ENCODE data around the gene TEX30.
"Not testable (repeated sequence)": the region's sequence is repeated elsewhere in the genome, so short reads cannot be mapped to it uniquely, and the experiment has no call there.

Gene TEX30

GRCh38 chr13:102781591-102781990, 8.0 kb upstream of the TEX30 start:
- TF ChIP-seq, protein P1, sequence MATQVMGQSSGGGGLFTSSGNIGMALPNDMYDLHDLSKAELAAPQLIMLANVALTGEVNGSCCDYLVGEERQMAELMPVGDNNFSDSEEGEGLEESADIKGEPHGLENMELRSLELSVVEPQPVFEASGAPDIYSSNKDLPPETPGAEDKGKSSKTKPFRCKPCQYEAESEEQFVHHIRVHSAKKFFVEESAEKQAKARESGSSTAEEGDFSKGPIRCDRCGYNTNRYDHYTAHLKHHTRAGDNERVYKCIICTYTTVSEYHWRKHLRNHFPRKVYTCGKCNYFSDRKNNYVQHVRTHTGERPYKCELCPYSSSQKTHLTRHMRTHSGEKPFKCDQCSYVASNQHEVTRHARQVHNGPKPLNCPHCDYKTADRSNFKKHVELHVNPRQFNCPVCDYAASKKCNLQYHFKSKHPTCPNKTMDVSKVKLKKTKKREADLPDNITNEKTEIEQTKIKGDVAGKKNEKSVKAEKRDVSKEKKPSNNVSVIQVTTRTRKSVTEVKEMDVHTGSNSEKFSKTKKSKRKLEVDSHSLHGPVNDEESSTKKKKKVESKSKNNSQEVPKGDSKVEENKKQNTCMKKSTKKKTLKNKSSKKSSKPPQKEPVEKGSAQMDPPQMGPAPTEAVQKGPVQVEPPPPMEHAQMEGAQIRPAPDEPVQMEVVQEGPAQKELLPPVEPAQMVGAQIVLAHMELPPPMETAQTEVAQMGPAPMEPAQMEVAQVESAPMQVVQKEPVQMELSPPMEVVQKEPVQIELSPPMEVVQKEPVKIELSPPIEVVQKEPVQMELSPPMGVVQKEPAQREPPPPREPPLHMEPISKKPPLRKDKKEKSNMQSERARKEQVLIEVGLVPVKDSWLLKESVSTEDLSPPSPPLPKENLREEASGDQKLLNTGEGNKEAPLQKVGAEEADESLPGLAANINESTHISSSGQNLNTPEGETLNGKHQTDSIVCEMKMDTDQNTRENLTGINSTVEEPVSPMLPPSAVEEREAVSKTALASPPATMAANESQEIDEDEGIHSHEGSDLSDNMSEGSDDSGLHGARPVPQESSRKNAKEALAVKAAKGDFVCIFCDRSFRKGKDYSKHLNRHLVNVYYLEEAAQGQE (IDR thresholded peaks at IDR 0.05; ENCODE audit: insufficient replicate concordance, low read depth): no peak
- TF ChIP-seq SPI1 (IDR thresholded peaks at IDR 0.05; ENCODE audit: borderline replicate concordance, low read depth) (no peak), POLR2AphosphoS5 (IDR thresholded peaks at IDR 0.05; ENCODE audit: low read depth) (no peak), GABPA (IDR thresholded peaks at IDR 0.05; ENCODE audit: low read depth) (no peak)
- TF ChIP-seq, protein P2, sequence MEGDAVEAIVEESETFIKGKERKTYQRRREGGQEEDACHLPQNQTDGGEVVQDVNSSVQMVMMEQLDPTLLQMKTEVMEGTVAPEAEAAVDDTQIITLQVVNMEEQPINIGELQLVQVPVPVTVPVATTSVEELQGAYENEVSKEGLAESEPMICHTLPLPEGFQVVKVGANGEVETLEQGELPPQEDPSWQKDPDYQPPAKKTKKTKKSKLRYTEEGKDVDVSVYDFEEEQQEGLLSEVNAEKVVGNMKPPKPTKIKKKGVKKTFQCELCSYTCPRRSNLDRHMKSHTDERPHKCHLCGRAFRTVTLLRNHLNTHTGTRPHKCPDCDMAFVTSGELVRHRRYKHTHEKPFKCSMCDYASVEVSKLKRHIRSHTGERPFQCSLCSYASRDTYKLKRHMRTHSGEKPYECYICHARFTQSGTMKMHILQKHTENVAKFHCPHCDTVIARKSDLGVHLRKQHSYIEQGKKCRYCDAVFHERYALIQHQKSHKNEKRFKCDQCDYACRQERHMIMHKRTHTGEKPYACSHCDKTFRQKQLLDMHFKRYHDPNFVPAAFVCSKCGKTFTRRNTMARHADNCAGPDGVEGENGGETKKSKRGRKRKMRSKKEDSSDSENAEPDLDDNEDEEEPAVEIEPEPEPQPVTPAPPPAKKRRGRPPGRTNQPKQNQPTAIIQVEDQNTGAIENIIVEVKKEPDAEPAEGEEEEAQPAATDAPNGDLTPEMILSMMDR (IDR thresholded peaks at IDR 0.05; ENCODE audit: insufficient read depth, low read length): no peak
- H3K27me3 ChIP-seq (ENCODE audit: insufficient read depth, poor library complexity, severe bottlenecking): no peaks in the 10 kb centered on the region
- DNase-seq (ENCODE audit: low read depth in 1 of 2, low spot score in 1 of 2): no peak
- H3K27ac ChIP-seq (replicated peaks): no peak overlapping the region
- no peak overlapping the region for H3K4me3 ChIP-seq (replicated peaks; ENCODE audit: insufficient read depth, low read length)

DNA sequence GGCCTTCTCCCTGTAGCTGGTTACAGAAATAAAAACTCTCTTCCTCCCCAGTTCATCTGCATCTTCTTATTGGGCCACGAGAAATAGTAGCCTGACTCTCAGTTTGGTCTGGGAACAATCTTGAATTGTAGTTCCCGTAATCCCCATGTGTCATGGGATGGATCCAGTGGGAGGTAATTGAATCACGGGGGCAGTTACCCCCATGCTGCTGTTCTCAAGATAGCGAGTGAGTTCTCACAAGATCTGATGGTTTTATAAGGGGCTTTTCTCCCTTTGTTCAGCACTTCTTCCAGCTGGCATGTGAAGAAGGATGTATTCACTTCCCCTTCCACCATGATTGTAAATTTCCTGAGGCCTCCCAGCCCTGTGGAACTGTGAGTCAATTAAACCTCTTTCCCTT, 7.1 kb upstream of the TEX30 start:
- peak overlapping the region; percentile 56 for H3K27ac ChIP-seq (replicated peaks)
- not testable (repeated sequence) for H3K27me3 ChIP-seq (ENCODE audit: insufficient read depth, poor library complexity, severe bottlenecking); DNase-seq (ENCODE audit: low read depth in 1 of 2, low spot score in 1 of 2); H3K4me3 ChIP-seq (replicated peaks; ENCODE audit: insufficient read depth, low read length)
- peak; percentile 48 for TF ChIP-seq SPI1 (IDR thresholded peaks at IDR 0.05; ENCODE audit: borderline replicate concordance, low read depth)

DNA sequence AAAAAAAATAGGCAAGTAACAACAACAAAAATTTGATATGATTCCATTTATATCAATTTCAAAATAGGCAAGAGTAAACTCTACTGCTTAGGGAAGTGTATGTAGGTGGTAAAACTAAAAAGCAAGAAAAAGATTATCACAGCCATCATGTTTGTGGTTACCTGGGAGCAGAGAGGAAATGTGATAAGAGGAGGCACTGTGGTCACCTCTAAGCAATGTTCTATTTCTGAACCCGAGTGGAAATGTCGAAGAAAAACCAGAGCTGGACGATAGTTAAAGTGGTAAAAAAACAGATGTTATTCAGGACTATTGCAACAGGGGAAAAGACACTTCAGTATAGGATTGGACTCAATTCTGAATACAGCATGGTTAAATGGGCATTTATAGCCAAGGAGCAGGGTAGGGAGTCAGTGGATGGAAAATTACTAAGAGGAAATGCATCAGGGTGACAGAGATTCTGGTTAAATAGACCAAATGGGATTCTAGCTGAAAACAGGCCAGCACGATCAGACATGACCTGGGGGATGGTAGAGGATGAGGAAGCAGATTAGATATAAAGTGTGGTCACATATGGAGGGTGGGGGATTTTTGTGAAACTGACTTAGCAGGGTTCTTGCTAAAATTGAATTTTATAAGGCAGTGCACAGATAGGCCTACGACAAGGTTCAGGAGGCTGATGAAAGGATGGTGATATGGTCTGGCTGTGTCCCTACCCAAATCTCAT, 6.0 kb upstream of the TEX30 start:
- H3K27ac ChIP-seq (replicated peaks): peak overlapping the region; percentile 56
- TF ChIP-seq SPI1 (IDR thresholded peaks at IDR 0.05; ENCODE audit: borderline replicate concordance, low read depth): peak; percentile 33; the same call in 1 of the 2 replicates
- TF ChIP-seq, protein P1 (IDR thresholded peaks at IDR 0.05; ENCODE audit: insufficient replicate concordance, low read depth): peak; percentile 21
- peak; percentile 20; the same call in 1 of the 2 replicates for TF ChIP-seq GABPA (IDR thresholded peaks at IDR 0.05; ENCODE audit: low read depth)
- TF ChIP-seq, protein P2 (IDR thresholded peaks at IDR 0.05; ENCODE audit: insufficient read depth, low read length): no peak
- peak; percentile 68 for TF ChIP-seq POLR2AphosphoS5 (IDR thresholded peaks at IDR 0.05; ENCODE audit: low read depth)
- DNase-seq (ENCODE audit: low read depth in 1 of 2, low spot score in 1 of 2): peak in 1 of 2 experiments; percentile 68
- no peaks in the 10 kb centered on the region for H3K27me3 ChIP-seq (ENCODE audit: insufficient read depth, poor library complexity, severe bottlenecking)
- H3K4me3 ChIP-seq (replicated peaks; ENCODE audit: insufficient read depth, low read length): no peak overlapping the region

DNA sequence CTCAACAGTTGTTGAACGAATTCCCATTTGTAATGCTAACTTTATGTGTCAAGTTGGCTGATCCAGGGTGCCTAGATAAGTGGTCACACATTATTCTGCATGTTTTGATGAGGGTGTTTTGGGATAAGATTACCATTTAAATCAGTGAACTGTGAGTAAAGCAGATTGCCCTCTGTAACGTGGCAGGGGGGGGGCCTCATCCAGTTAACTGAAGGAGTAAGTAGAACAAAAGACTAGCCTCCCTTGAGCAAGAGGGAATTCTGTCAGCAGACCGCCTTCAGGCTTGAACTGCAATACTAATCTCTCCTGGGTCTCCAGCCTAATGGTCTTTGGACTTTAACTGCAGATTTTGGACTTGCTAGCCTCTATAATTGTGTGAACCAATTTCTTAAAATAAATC, 4.2 kb upstream of the TEX30 start:
- no peaks in the 10 kb centered on the region for H3K27me3 ChIP-seq (ENCODE audit: insufficient read depth, poor library complexity, severe bottlenecking)
- no peak for DNase-seq (ENCODE audit: low read depth in 1 of 2, low spot score in 1 of 2)
- no peak overlapping the region for H3K4me3 ChIP-seq (replicated peaks; ENCODE audit: insufficient read depth, low read length)
- no peak overlapping the region for H3K27ac ChIP-seq (replicated peaks)
- TF ChIP-seq GABPA (IDR thresholded peaks at IDR 0.05; ENCODE audit: low read depth): no peak

GRCh38 chr13:102776271-102776670, 2.7 kb upstream of the TEX30 start:
- DNase-seq (ENCODE audit: low read depth in 1 of 2, low spot score in 1 of 2): no peak
- Histone ChIP-seq H3K27me3 (ENCODE audit: insufficient read depth, poor library complexity, severe bottlenecking) (no peaks in the 10 kb centered on the region), H3K27ac (replicated peaks) (no peak overlapping the region), H3K4me3 (replicated peaks; ENCODE audit: insufficient read depth, low read length) (no peak overlapping the region)
- TF ChIP-seq GABPA (IDR thresholded peaks at IDR 0.05; ENCODE audit: low read depth) (no peak), POLR2AphosphoS5 (IDR thresholded peaks at IDR 0.05; ENCODE audit: low read depth) (no peak), SPI1 (IDR thresholded peaks at IDR 0.05; ENCODE audit: borderline replicate concordance, low read depth) (no peak)
- TF ChIP-seq, protein P1 (IDR thresholded peaks at IDR 0.05; ENCODE audit: insufficient replicate concordance, low read depth): no peak
- TF ChIP-seq, protein P2 (IDR thresholded peaks at IDR 0.05; ENCODE audit: insufficient read depth, low read length): no peak
